SK-N-SH (cell line): Measurements from ENCODE around the gene FA2H. TPM values are rescaled to one million over a fixed set of nuclear protein-coding genes. Genes with fewer than 3 reads are reported as not detected.

ENCODE experiments used
- CTCF ChIA-PET: fragments of 300-600, 350-600 bp; formaldehyde crosslinking; extraction: SDS; loops from one replicate; lab custom pipeline; 2021; lab: Yijun Ruan, JAX
- POLR2A ChIA-PET: fragments of 350-600 bp; sonication (Branson Sonifier 250); formaldehyde crosslinking; extraction: SDS; loops from one replicate; lab custom pipeline; 2020; ENCODE audit warnings: antibody characterized with exemption, inconsistent platforms; lab: Yijun Ruan, JAX
- DNase-seq: peaks from one replicate; pipeline ENCODE4 v3.0.0; 2012
- H2AFZ ChIP-seq: fragments of 200-600 bp; sonication (generic); 2 replicates; pipeline ENCODE4 v1.8.1; 2016; ENCODE audit warnings: antibody characterized with exemption, mild to moderate bottlenecking, low read depth
- H3F3A ChIP-seq: fragments of 200-600 bp; sonication (generic); replicated peaks from 2 replicates; pipeline ENCODE3; 2016; ENCODE audit warnings: antibody characterized with exemption, mild to moderate bottlenecking; ENCODE audit not compliant: insufficient read depth
- H3K27ac ChIP-seq, 2 experiments: fragments of 200-500 bp in 1 of 2; fragments of 200-600 bp in 1 of 2; sonication (Bioruptor generic) in 1 of 2; sonication (generic), shearing (Covaris generic) in 1 of 2; 2 replicates each; pipeline versions ENCODE4 v1.5.1 to v1.6.1; 2014 to 2016; ENCODE audit warnings: low read depth in 2 of 2, inconsistent platforms in 1 of 2, low read length in 1 of 2, mild to moderate bottlenecking in 1 of 2, mixed read lengths in 1 of 2
- H3K27me3 ChIP-seq: fragments of 200-600 bp; sonication (generic), shearing (Covaris generic); 2 replicates; pipeline ENCODE4 v1.6.1; 2016; ENCODE audit warnings: mixed run types; ENCODE audit not compliant: insufficient read depth
- H3K36me3 ChIP-seq, 2 experiments: fragments of 200-500 bp in 1 of 2; fragments of 200-600 bp in 1 of 2; sonication (Bioruptor generic) in 1 of 2; sonication (generic) in 1 of 2; replicated peaks in 1 of 2; 2 replicates each; pipeline versions ENCODE3 to v1.5.1; 2014 to 2016; ENCODE audit warnings: low read length in 1 of 2, mild to moderate bottlenecking in 1 of 2; ENCODE audit not compliant: insufficient read depth in 2 of 2, control insufficient read depth in 1 of 2
- H3K4me1 ChIP-seq, 2 experiments: fragments of 200-500 bp in 1 of 2; fragments of 200-600 bp in 1 of 2; sonication (Bioruptor generic) in 1 of 2; sonication (generic), shearing (Covaris generic) in 1 of 2; 2 replicates each; pipeline versions ENCODE4 v1.5.1 to v1.6.1; 2014 to 2016; ENCODE audit warnings: low read depth in 1 of 2, low read length in 1 of 2, mixed run types in 1 of 2; ENCODE audit not compliant: insufficient read depth in 2 of 2, control insufficient read depth in 1 of 2
- H3K4me2 ChIP-seq: fragments of 200-600 bp; sonication (generic), shearing (Covaris generic); 2 replicates; pipeline ENCODE4 v1.6.1; 2017; ENCODE audit warnings: mixed run types
- H3K4me3 ChIP-seq, 2 experiments: fragments of 200-500 bp in 1 of 2; fragments of 200-600 bp in 1 of 2; sonication (Bioruptor generic) in 1 of 2; sonication (generic), shearing (Covaris generic) in 1 of 2; 2 replicates each; pipeline versions ENCODE4 v1.5.1 to v1.8.1; 2014 to 2016; ENCODE audit warnings: low read depth in 2 of 2, inconsistent platforms in 1 of 2, low read length in 1 of 2, mild to moderate bottlenecking in 1 of 2, mixed read lengths in 1 of 2, moderate library complexity in 1 of 2
- H3K79me2 ChIP-seq: fragments of 200-600 bp; sonication (generic); 2 replicates; pipeline ENCODE4 v1.8.1; 2017; ENCODE audit warnings: mild to moderate bottlenecking; ENCODE audit not compliant: insufficient read depth
- H3K9ac ChIP-seq: fragments of 200-600 bp; sonication (generic); 2 replicates; pipeline ENCODE4 v1.6.1; 2017; ENCODE audit warnings: mixed run types
- H3K9me2 ChIP-seq: fragments of 200-600 bp; sonication (generic); 2 replicates; pipeline ENCODE4 v1.6.1; 2017; ENCODE audit warnings: mixed run types
- H3K9me3 ChIP-seq: fragments of 200-600 bp; sonication (generic); 2 replicates; pipeline ENCODE4 v1.6.1; 2017; ENCODE audit warnings: mixed run types, mild to moderate bottlenecking, moderate library complexity
- H4K20me1 ChIP-seq: fragments of 200-600 bp; sonication (generic); 2 replicates; pipeline ENCODE4 v1.6.1; 2017; ENCODE audit warnings: mild to moderate bottlenecking, mixed run types; ENCODE audit not compliant: insufficient read depth
- CHD2 ChIP-seq: fragments of 150-350 bp; IDR thresholded peaks from 2 replicates; pipeline ENCODE4 v1.6.1; 2018; ENCODE audit warnings: low read length; ENCODE audit not compliant: partially characterized antibody
- EP300 ChIP-seq, 2 experiments: IDR thresholded peaks; 2 replicates each; pipeline versions ENCODE4 v1.4.0 to v1.6.1; 2012; ENCODE audit warnings: borderline replicate concordance in 1 of 2, low read depth in 1 of 2, low read length in 1 of 2
- FOSL2 ChIP-seq: IDR thresholded peaks from 2 replicates; pipeline ENCODE4 v1.4.0; 2012; ENCODE audit warnings: low read depth, mild to moderate bottlenecking, moderate library complexity, borderline replicate concordance
- FOXM1 ChIP-seq: IDR thresholded peaks from 2 replicates; pipeline ENCODE4 v1.4.0; 2012; ENCODE audit warnings: low read depth, mild to moderate bottlenecking
- GABPA ChIP-seq: IDR thresholded peaks from 2 replicates; pipeline ENCODE4 v1.4.0; 2012; ENCODE audit warnings: low read depth, mild to moderate bottlenecking
- IRF3 ChIP-seq: fragments of 150-350 bp; IDR thresholded peaks from 2 replicates; pipeline ENCODE4 v1.6.1; 2016; ENCODE audit warnings: mild to moderate bottlenecking, low read depth, low read length
- JUND ChIP-seq: IDR thresholded peaks from 2 replicates; pipeline ENCODE4 v1.4.0; 2012
- NFIC ChIP-seq: IDR thresholded peaks from 2 replicates; pipeline ENCODE4 v1.4.0; 2012; ENCODE audit warnings: borderline replicate concordance
- PBX3 ChIP-seq: IDR thresholded peaks from 2 replicates; pipeline ENCODE4; 2012
- POLR2AphosphoS5 ChIP-seq: IDR thresholded peaks from 2 replicates; pipeline ENCODE4 v1.6.1; 2012; ENCODE audit warnings: low read depth, low read length
- RAD21 ChIP-seq: IDR thresholded peaks from 2 replicates; pipeline ENCODE4 v1.6.1; 2012; ENCODE audit warnings: mild to moderate bottlenecking, low read length
- REST ChIP-seq: IDR thresholded peaks from 2 replicates; pipeline ENCODE4 v1.6.1; 2012; ENCODE audit warnings: mild to moderate bottlenecking, low read depth, low read length, moderate library complexity
- RFX5 ChIP-seq: IDR thresholded peaks from 2 replicates; pipeline ENCODE4 v1.6.1; 2012; ENCODE audit warnings: mild to moderate bottlenecking, improper control_type of control experiment, low read length
- SMC3 ChIP-seq: IDR thresholded peaks from 2 replicates; pipeline ENCODE4 v1.6.1; 2012; ENCODE audit warnings: low read depth, low read length, improper control_type of control experiment
- TAF1 ChIP-seq: IDR thresholded peaks from 2 replicates; pipeline ENCODE4 v1.6.1; 2012; ENCODE audit warnings: low read depth, mild to moderate bottlenecking, low read length, moderate library complexity, borderline replicate concordance
- TCF12 ChIP-seq: IDR thresholded peaks from 2 replicates; pipeline ENCODE4 v1.4.0; 2012
- YY1 ChIP-seq: IDR thresholded peaks from 2 replicates; pipeline ENCODE4 v1.4.0; 2012; ENCODE audit warnings: low read depth, mild to moderate bottlenecking
- ZBTB33 ChIP-seq: IDR thresholded peaks from 2 replicates; pipeline ENCODE4 v1.4.0; 2012; ENCODE audit warnings: low read depth, borderline replicate concordance
- WGBS: methylation state at CpG from one replicate; pipeline ENCODE4 v1.1.6; 2017; ENCODE audit warnings: low lambda C conversion rate; 5-methylcytosine and 5-hydroxymethylcytosine counted together
- polyA plus RNA-seq, 3 experiments: library from polyadenylated mRNA; depleted of rRNA; stranded (reverse); fragments of >200 nt; gene quantifications; 2 replicates each; pipeline ENCODE4 v1.2.3, GENCODE V29; 2012
- TF ChIP-seq, protein P1 (sequence below): IDR thresholded peaks from 2 replicates; pipeline ENCODE4 v1.4.0; 2012; ENCODE audit warnings: low read depth, borderline replicate concordance
- TF ChIP-seq, protein P2 (sequence below): IDR thresholded peaks from 2 replicates; pipeline ENCODE4 v1.4.0; 2012; ENCODE audit warnings: low read depth

The FA2H gene
- polyA plus RNA-seq, 1 of the 3 experiments (the other 2 are of a cell fraction): not detected

GRCh38 chr16:74758801-74759200 is 15.8 kb downstream of the FA2H start:
- TF ChIP-seq TCF12 (no peak), RFX5 (no peak), YY1 (no peak), EP300 (IDR thresholded peaks at IDR 0.05; ENCODE audit: borderline replicate concordance in 1 of 2, low read depth in 1 of 2, low read length in 1 of 2) (no peak), IRF3 (no peak), PBX3 (no peak), CHD2 (no peak), GABPA (no peak)
- TF ChIP-seq, protein P1, sequence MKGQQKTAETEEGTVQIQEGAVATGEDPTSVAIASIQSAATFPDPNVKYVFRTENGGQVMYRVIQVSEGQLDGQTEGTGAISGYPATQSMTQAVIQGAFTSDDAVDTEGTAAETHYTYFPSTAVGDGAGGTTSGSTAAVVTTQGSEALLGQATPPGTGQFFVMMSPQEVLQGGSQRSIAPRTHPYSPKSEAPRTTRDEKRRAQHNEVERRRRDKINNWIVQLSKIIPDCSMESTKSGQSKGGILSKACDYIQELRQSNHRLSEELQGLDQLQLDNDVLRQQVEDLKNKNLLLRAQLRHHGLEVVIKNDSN: no peak
- Histone ChIP-seq H3K36me3 (no peaks in the 10 kb centered on the region), H3K27me3 (0 out of 2 replicates have a peak, but pooled peaks cover 4% of the 10 kb centered on the region), H3K4me3 (no peak overlapping the region), H3K79me2 (no peaks in the 10 kb centered on the region), H3K9me2 (no peaks in the 10 kb centered on the region), H3F3A (no peaks in the 10 kb centered on the region), H3K27ac (no peak overlapping the region), H3K9ac (no peak overlapping the region), H4K20me1 (no peaks in the 10 kb centered on the region), H3K9me3 (no peaks in the 10 kb centered on the region), H3K4me2 (no peak overlapping the region), H2AFZ (no peak overlapping the region), H3K4me1 (no peaks in the 10 kb centered on the region)
- POLR2A ChIA-PET: no interaction called here
- WGBS: 58% methylated on average over 4 of the region's 4 CpGs
- CTCF ChIA-PET: no interaction called here
- DNase-seq: no peak

DNA sequence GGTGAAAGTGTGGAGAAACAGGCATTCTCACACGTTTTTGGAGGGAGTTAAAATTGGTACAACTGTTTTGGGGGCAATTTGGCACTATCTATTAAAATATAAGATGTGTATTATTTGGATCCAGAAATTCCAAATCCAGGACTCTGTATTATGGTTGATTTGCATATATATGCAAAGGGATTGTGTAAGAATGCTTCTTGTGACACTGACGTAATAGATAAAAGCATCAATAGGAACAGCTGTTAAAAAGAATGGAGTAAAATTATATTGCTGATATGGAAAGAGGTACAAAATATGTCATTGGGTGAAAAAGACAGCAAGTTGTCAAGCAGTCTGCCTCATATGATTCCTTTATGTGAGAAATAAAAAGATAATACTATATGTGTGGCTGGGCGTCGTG is 17.3 kb downstream of the FA2H start:
- 61% methylated on average over 4 of the region's 4 CpGs for WGBS
- Histone ChIP-seq H3K4me1 (no peaks in the 10 kb centered on the region), H3K79me2 (no peaks in the 10 kb centered on the region), H4K20me1 (no peaks in the 10 kb centered on the region), H3K4me3 (no peak overlapping the region), H3K27me3 (0 out of 2 replicates have a peak, but pooled peaks cover 4% of the 10 kb centered on the region), H3K36me3 (no peaks in the 10 kb centered on the region), H3F3A (no peaks in the 10 kb centered on the region), H3K27ac (no peak overlapping the region), H3K9me3 (no peaks in the 10 kb centered on the region), H3K9me2 (no peaks in the 10 kb centered on the region), H3K4me2 (no peak overlapping the region), H2AFZ (no peak overlapping the region), H3K9ac (no peak overlapping the region)
- POLR2A ChIA-PET: no interaction called here
- CTCF ChIA-PET: no interaction called here
- DNase-seq: no peak
- TF ChIP-seq YY1: no peak
- TF ChIP-seq NFIC: no peak
- TF ChIP-seq, protein P2, sequence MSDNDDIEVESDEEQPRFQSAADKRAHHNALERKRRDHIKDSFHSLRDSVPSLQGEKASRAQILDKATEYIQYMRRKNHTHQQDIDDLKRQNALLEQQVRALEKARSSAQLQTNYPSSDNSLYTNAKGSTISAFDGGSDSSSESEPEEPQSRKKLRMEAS: no peak
- no peak for TF ChIP-seq FOXM1
- TF ChIP-seq RAD21: no peak
- no peak for TF ChIP-seq SMC3
- TF ChIP-seq FOSL2: no peak
- no peak for TF ChIP-seq ZBTB33
- TF ChIP-seq REST: no peak
- no peak for TF ChIP-seq TAF1
- no peak for TF ChIP-seq PBX3
- TF ChIP-seq POLR2AphosphoS5: no peak
- TF ChIP-seq JUND: no peak
